Small intestine (tissue), 7 donors: Measurements from ENCODE around the gene KCNIP1. TPM values are rescaled to one million over a fixed set of nuclear protein-coding genes. Genes with fewer than 3 reads are reported as not detected.

Experiments used
- DNase-seq, 2 donors: peaks; one replicate each; pipeline versions ENCODE4 v3.0.0 to v3.0.0-alpha.2; 2013
- FAIRE-seq: peaks from 2 replicates; lab custom pipeline; 2012; peaks lifted over from hg19 to GRCh38; lab: Jason Lieb, UNC
- H3K27ac ChIP-seq, 3 donors: one replicate each; pipeline ENCODE4 v1.5.1; 2013; ENCODE audit warnings: low read length in 2 of 3, mild to moderate bottlenecking in 2 of 3, control low read depth in 1 of 3, inconsistent platforms in 1 of 3, low read depth in 1 of 3, moderate library complexity in 1 of 3
- H3K27me3 ChIP-seq, 3 donors: one replicate each; pipeline ENCODE4 v1.6.1; 2013; ENCODE audit warnings: low read length in 3 of 3, inconsistent platforms in 1 of 3; ENCODE audit not compliant: control insufficient read depth in 3 of 3, insufficient read depth in 3 of 3
- H3K36me3 ChIP-seq, 3 donors: one replicate each; pipeline ENCODE4 v1.6.1; 2013; ENCODE audit warnings: low read length in 3 of 3, inconsistent platforms in 1 of 3, low read depth in 1 of 3, mild to moderate bottlenecking in 1 of 3, moderate library complexity in 1 of 3; ENCODE audit not compliant: control insufficient read depth in 3 of 3, insufficient read depth in 2 of 3
- H3K4me1 ChIP-seq, 3 donors: one replicate each; pipeline ENCODE4 v1.6.1; 2013; ENCODE audit warnings: low read length in 2 of 3, inconsistent platforms in 1 of 3, low read depth in 1 of 3, mild to moderate bottlenecking in 1 of 3, moderate library complexity in 1 of 3; ENCODE audit not compliant: control insufficient read depth in 3 of 3, insufficient read depth in 2 of 3
- H3K4me3 ChIP-seq, 3 donors: one replicate each; pipeline ENCODE4 v1.5.1; 2013; ENCODE audit warnings: low read length in 3 of 3, control low read depth in 1 of 3, inconsistent platforms in 1 of 3, low read depth in 1 of 3, mild to moderate bottlenecking in 1 of 3, moderate library complexity in 1 of 3
- H3K9me3 ChIP-seq, 2 donors: one replicate each; pipeline ENCODE4 v1.6.1; 2013; ENCODE audit warnings: low read depth in 1 of 2, low read length in 1 of 2; ENCODE audit not compliant: control insufficient read depth in 2 of 2, insufficient read depth in 1 of 2
- whole genome bisulfite sequencing, 3 donors: extraction: QIAGEN DNeasy Blood & Tissue Kit; methylation state at CpG; one replicate each; pipeline ENCODE4 v1.1.7; 2013; 5-methylcytosine and 5-hydroxymethylcytosine counted together
- polyA plus RNA-seq, 4 donors: library from polyadenylated mRNA; stranded (reverse) in 3 of 4; unstranded in 1 of 4; fragments of 200-250 nt in 3 of 4; fragments of 120-200 nt in 1 of 4; gene quantifications; one replicate each; pipeline versions ENCODE4 v1.2.1 to v1.2.3, GENCODE V29; 2013
- donor health status: healthy with polysubstance abuse.
- donor health status: control.
- donor health status: control.
- donor health status: Bipolar disorder and iron deficiency.
- donor health status: healthy.

Gene KCNIP1
- polyA plus RNA-seq, 4 donors = 0.21 to 1.0 TPM; not detected in 2

DNA sequence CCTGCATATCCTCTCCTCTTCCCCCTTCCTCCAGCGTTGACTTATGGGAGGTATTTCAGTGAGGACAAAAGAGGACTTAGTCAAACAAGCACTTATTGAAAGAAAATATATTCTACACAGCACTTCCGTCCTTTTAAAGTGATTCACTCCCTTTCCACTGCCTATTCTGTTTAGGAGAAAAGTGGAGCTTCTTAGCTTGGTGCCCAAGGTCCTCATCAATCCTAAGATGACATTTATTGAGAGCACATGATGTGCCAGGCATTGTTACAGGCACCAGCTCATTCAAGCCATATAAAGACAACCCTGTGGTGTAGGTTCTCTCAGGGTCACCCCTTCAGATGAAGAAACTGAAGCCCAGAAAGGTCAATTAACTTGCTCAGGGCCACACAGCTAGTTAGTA is 95.9 kb downstream of the KCNIP1 start:
- WGBS, 3 donors = 31 to 41% (median 38%) methylated on average over 2 of the region's 2 CpGs
- DNase-seq = no peak
- FAIRE-seq = no peak

DNA sequence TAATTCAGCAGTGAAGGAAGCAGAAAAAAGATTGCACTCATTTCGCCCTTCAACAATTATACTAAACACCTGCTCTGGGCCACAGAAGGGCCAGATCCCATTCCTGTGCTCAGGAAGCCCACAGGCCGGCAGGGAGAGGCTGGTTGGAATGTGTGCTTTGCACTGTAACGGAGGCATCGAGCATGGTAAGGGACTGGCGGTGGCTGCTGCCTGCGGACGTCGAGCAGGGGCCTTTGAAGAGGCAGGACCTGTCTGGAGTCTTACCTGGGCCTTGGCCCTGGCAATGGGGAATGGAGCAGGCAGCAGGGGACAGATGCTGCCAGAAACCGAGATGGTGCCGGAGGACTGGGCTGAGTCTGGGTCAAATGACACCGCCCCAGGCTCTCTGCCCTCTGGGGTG is 97.8 kb downstream of the KCNIP1 start:
- Histone ChIP-seq H3K4me1 (no peaks in the 10 kb centered on the region), H3K9me3 (no peaks in the 10 kb centered on the region), H3K27ac (no peak overlapping the region), H3K36me3 (no peaks in the 10 kb centered on the region), H3K27me3 (no peaks in the 10 kb centered on the region), H3K4me3 (no peak overlapping the region)
- WGBS, 3 donors = 73 to 78% (median 73%) methylated on average over 11 of the region's 11 CpGs
- no peak for FAIRE-seq
- no peak for DNase-seq

More for the DNA sequence above, 95.9 kb downstream of the KCNIP1 start:
- no peak overlapping the region for H3K27ac ChIP-seq
- no peaks in the 10 kb centered on the region for H3K4me1 ChIP-seq
- no peaks in the 10 kb centered on the region for H3K27me3 ChIP-seq
- no peaks in the 10 kb centered on the region for H3K9me3 ChIP-seq
- H3K36me3 ChIP-seq = no peaks in the 10 kb centered on the region
- no peak overlapping the region for H3K4me3 ChIP-seq

DNA sequence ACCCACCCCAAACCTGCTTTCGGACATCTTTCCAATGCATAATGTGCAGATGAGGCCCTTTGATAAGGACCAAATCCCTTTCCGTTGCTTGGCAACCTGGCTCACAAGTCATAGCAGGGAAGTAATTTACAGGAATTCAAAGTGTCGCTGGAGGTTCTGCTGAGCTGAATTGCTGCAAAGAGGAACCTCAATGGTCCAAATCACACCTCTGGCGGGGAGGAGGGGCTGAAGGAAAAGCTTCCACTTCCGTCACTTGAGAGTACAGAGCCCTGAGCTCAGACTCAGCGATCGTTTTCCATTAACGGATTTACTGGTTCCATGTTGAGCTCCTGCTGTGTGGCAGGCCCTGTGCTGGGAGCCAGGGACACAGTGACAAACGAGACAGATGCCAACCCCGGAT is 99.3 kb downstream of the KCNIP1 start:
- no peaks in the 10 kb centered on the region for H3K36me3 ChIP-seq

DNA sequence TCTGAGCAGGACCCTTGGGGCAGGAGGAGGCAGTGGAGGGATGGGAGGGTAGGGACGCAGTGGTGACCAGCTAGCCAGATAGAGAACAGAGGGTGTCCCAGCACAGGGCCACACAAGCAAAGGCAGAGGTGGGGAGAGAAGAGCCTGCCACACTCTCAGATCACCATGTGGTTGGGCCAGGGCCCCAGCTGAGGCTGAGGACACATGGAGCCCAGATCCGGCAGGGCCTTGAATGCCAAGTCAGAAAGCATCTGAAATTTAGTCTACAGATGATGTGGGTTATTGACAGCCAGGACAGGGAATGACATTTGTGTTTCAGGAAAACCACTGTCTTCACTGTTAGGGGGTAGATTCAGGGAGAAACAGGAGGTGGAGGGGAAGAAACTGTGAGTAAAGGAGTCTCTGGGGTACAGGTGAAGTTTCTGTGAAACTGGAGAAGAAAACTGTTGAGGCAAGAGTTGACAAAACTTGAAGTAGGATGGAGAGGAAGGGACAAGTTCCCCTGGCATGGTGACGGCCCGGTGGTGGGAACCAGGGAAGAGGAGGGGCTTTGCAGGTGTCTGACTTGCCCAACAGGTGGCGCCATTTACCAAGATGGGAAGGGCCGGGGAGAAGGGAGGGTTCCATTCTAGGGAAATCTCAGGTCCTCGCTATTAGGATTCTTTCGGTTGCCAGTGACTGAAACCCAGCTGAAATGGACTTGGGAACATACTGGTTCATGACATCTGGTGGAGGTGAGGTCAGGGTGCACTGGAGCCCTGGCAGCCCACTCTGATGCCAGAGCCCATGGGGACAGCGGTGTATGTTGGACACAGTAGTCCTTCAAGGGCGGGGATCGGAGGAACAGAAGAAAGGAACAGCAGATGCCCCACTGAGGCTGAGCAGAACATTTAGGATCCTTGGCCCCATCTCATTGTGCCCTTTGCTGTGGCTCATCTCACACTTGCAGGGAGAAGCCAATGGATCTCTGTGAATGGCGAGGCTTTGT is 100.1 kb downstream of the KCNIP1 start:
- Histone ChIP-seq H3K9me3 (no peaks in the 10 kb centered on the region), H3K4me1 (no peaks in the 10 kb centered on the region), H3K27me3 (peaks cover 0 to 1% (median 0%) of the 10 kb centered on the region in 3 donors), H3K27ac (no peak overlapping the region), H3K36me3 (no peaks in the 10 kb centered on the region), H3K4me3 (no peak overlapping the region)
- WGBS, 3 donors = 51 to 56% (median 54%) methylated on average over 11 to 12 of the region's 12 CpGs
- no peak for FAIRE-seq
- DNase-seq = peak; percentile 25 to 51

More for the DNA sequence above, 99.3 kb downstream of the KCNIP1 start:
- Histone ChIP-seq H3K27me3 (no peaks in the 10 kb centered on the region), H3K4me1 (no peaks in the 10 kb centered on the region), H3K9me3 (no peaks in the 10 kb centered on the region), H3K27ac (no peak overlapping the region), H3K4me3 (no peak overlapping the region)
- FAIRE-seq (no peak), DNase-seq (no peak)
- WGBS, 3 donors = 60 to 78% (median 63%) methylated on average over 10 of the region's 10 CpGs

DNA sequence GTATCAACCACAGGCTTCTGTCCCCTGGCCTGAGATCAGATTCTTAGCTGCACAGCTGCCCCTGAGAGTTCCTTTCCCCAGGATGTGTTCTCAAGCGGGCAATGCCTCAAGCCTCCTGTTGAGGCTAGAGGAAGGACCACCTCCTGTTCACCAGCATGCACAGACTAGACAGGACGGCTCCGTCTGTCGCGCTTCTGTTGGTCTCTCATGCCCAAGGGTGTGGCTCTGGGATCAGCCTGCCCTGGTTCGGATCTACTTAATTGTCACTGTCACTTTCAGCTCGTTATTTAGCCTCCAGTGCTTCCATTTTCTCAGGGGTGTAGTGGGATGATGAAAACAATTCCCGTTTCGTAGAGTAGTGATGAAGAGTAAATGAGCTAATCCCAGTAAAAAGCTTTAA is 103.1 kb downstream of the KCNIP1 start:
- Histone ChIP-seq H3K4me1 (no peaks in the 10 kb centered on the region), H3K9me3 (no peaks in the 10 kb centered on the region), H3K4me3 (no peak overlapping the region), H3K27me3 (peaks cover 0 to 3% (median 2%) of the 10 kb centered on the region in 3 donors), H3K27ac (no peak overlapping the region), H3K36me3 (no peaks in the 10 kb centered on the region)
- FAIRE-seq (no peak), DNase-seq (no peak)
- WGBS, 3 donors = 65 to 72% (median 70%) methylated on average over 9 of the region's 9 CpGs

DNA sequence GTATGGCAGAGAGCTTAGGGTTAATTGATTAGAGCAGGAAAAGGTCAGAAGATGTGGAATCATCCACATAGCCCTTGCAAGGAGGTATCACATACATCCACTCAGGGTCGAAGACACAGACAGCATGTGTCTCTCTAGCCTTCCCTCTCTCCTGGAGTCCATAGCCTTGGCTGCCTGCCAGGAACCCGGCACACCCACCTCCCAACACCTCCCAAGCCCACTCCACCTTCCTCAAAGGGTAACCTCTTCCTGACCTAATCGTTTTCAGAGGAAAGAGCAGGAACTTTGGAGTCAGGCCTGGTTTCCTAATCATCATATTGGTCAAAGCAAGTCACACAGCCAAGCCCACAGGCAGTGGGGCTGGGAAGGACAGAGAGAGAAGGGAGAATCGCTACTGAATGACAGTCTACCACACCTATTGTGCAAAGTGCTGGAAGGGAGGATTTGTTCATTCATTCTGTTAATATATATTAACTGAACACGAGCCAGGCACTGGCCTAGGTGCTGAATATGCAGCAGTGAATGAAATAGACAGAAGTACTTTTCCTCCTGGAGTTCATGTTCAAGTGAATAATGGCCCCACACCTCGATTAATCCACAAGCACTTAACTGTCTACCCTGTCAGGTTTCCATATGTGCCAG is 107.8 kb downstream of the KCNIP1 start:
- 21 to 35% (median 25%) methylated on average over 6 of the region's 6 CpGs for WGBS, 3 donors
- Histone ChIP-seq H3K27ac (no peak overlapping the region), H3K4me1 (no peaks in the 10 kb centered on the region), H3K9me3 (no peaks in the 10 kb centered on the region), H3K27me3 (peaks cover 0 to 8% (median 2%) of the 10 kb centered on the region in 3 donors), H3K4me3 (no peak overlapping the region), H3K36me3 (no peaks in the 10 kb centered on the region)
- no peak for DNase-seq
- no peak for FAIRE-seq

DNA sequence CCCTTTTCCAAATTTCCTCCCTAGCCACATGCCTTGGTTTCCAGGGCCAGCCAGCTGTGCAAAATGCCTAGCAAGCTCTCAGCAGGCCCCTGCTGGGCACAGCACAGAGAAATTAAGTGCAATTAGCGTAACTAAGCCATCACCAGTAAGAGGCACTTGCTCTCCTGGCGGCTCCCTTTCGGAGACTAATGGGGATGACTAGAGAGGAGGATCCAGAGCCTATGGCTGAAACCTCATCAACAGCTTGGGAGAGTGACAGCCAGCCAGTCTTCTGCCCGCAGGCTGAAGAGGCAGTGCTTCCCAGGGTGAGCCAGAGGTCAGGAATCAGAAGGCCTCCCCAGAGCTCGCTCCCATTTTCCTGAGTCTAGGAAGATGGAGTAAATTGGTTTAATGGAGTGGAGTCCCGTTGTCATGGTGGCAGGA is 108.4 kb downstream of the KCNIP1 start:
- Histone ChIP-seq H3K4me3 (no peak overlapping the region), H3K36me3 (no peaks in the 10 kb centered on the region), H3K27ac (no peak overlapping the region), H3K9me3 (no peaks in the 10 kb centered on the region), H3K4me1 (no peaks in the 10 kb centered on the region), H3K27me3 (peaks cover 0 to 8% (median 2%) of the 10 kb centered on the region in 3 donors)
- FAIRE-seq (no peak), DNase-seq (no peak)
- WGBS, 3 donors = 75 to 87% (median 77%) methylated on average over 6 of the region's 6 CpGs

DNA sequence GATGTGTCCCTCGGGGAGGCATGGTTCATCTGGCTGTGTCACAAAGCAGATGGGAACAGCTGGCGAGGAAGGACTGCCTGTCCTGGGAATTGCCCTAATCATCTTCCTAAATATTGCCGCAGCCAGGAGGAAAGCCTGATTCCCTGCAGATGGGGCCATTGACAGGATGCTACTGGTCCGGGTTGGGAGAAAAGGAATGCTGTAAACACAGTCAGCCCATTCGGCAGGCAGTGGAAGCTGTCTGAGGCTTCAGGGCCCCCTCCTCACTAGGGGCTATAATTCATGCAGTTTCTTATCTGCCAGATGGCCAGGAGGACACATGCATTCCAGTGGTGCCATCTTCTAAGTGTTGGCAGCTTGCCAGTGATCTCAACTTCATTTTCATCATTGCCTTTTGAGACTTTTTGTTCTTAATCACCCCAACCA is 110.3 kb downstream of the KCNIP1 start:
- H3K4me3 ChIP-seq = no peak overlapping the region
- WGBS, 3 donors = 44 to 58% (median 56%) methylated on average over 5 of the region's 5 CpGs
- DNase-seq = no peak

More for the DNA sequence above, 110.3 kb downstream of the KCNIP1 start:
- no peaks in the 10 kb centered on the region for H3K9me3 ChIP-seq
- FAIRE-seq = no peak
- H3K27ac ChIP-seq = no peak overlapping the region
- H3K36me3 ChIP-seq = no peaks in the 10 kb centered on the region
- no peaks in the 10 kb centered on the region for H3K4me1 ChIP-seq
- H3K27me3 ChIP-seq = peaks cover 0 to 8% (median 0%) of the 10 kb centered on the region in 3 donors
